Activated T-helper 1 cell treated with anti-CD3 and anti-CD28 coated beads, Interleukin-12 subunit alpha, Interleukin-12 subunit beta, Interleukin-2, Interleukin-4 antibody, amounts not matched to agents 30 ng/mL and 10 ng/mL and 1 ng/mL, durations not matched to agents 14 hours and 24 hours and 36 hours (primary cell): Measurements from ENCODE around the gene CFAP58. TPM values are rescaled to one million over a fixed set of nuclear protein-coding genes. Genes with fewer than 3 reads are reported as not detected.

ENCODE experiments used
- DNase-seq: peaks from one replicate; pipeline ENCODE4 v3.0.0; 2021; ENCODE audit warnings: low spot score
- H3K27ac Mint-ChIP-seq: one replicate; pipeline ENCODE4 v1.8.0; 2021; ENCODE audit warnings: mild to moderate bottlenecking, mixed read lengths
- H3K27me3 Mint-ChIP-seq: one replicate; pipeline ENCODE4 v1.8.0; 2022; ENCODE audit warnings: mild to moderate bottlenecking, moderate library complexity, mixed read lengths; ENCODE audit not compliant: insufficient read depth
- H3K36me3 Mint-ChIP-seq: one replicate; pipeline ENCODE4 v1.8.0; 2021; ENCODE audit warnings: low read depth, mixed read lengths
- H3K4me1 Mint-ChIP-seq: one replicate; pipeline ENCODE4 v1.8.0; 2021; ENCODE audit warnings: low read depth, mixed read lengths
- H3K4me3 Mint-ChIP-seq: one replicate; pipeline ENCODE4 v1.8.0; 2021; ENCODE audit warnings: mild to moderate bottlenecking, moderate library complexity, mixed read lengths
- H3K9me3 Mint-ChIP-seq: one replicate; pipeline ENCODE4 v1.8.0; 2021; ENCODE audit warnings: mixed read lengths
- intact Hi-C: fragments of 100-400 bp; cut with micrococcal nuclease; formaldehyde crosslinking; loops from one replicate; pipeline ENCODE4 v1.15.1; 2024
- total RNA-seq: library from RNA; stranded (reverse); gene quantifications from 2 replicates; pipeline ENCODE4 v1.2.3, GENCODE V29; 2022

CFAP58 gene
- total RNA-seq, 1 donor from 2014 or later: 0.08 TPM

- intact Hi-C loops: no loop called here
- Mint-ChIP-seq H3K27ac (no peak overlapping the region), H3K4me3 (no peak overlapping the region), H3K9me3 (no peaks in the 10 kb centered on the region), H3K27me3 (no peaks in the 10 kb centered on the region), H3K4me1 (no peaks in the 10 kb centered on the region), H3K36me3 (no peaks in the 10 kb centered on the region)
- DNase-seq: no peak
Observed at GRCh38 chr10:104417637-104418292, 64.1 kb downstream of the CFAP58 start.

GRCh38 chr10:104424719-104425118 lies 71.1 kb downstream of the CFAP58 start:
- no peaks in the 10 kb centered on the region for H3K36me3 Mint-ChIP-seq
- no peak for DNase-seq
- intact Hi-C loops: no loop called here
- H3K9me3 Mint-ChIP-seq: no peaks in the 10 kb centered on the region
- H3K4me3 Mint-ChIP-seq: no peak overlapping the region
- peaks cover 3% of the 10 kb centered on the region for H3K27me3 Mint-ChIP-seq
- no peak overlapping the region for H3K27ac Mint-ChIP-seq
- peaks cover 8% of the 10 kb centered on the region for H3K4me1 Mint-ChIP-seq

GRCh38 chr10:104427989-104428388 lies 74.4 kb downstream of the CFAP58 start:
- Mint-ChIP-seq H3K4me1 (peaks cover 8% of the 10 kb centered on the region), H3K36me3 (no peaks in the 10 kb centered on the region), H3K27ac (no peak overlapping the region), H3K27me3 (peaks cover 7% of the 10 kb centered on the region), H3K9me3 (no peaks in the 10 kb centered on the region), H3K4me3 (no peak overlapping the region)
- DNase-seq: no peak
- intact Hi-C loops: no loop called here

- no peak for DNase-seq
- H3K4me3 Mint-ChIP-seq: no peak overlapping the region
- no peak overlapping the region for H3K27ac Mint-ChIP-seq
- no peaks in the 10 kb centered on the region for H3K9me3 Mint-ChIP-seq
- intact Hi-C loops: no loop called here
- H3K36me3 Mint-ChIP-seq: no peaks in the 10 kb centered on the region
- H3K4me1 Mint-ChIP-seq: peaks cover 1% of the 10 kb centered on the region
- peaks cover 7% of the 10 kb centered on the region for H3K27me3 Mint-ChIP-seq
Observed at GRCh38 chr10:104429846-104430245, 76.2 kb downstream of the CFAP58 start.

GRCh38 chr10:104430360-104430759 lies 76.7 kb downstream of the CFAP58 start:
- Mint-ChIP-seq H3K9me3 (no peaks in the 10 kb centered on the region), H3K4me3 (no peak overlapping the region), H3K4me1 (no peaks in the 10 kb centered on the region), H3K27ac (no peak overlapping the region), H3K36me3 (no peaks in the 10 kb centered on the region), H3K27me3 (peaks cover 7% of the 10 kb centered on the region)
- DNase-seq: no peak
- intact Hi-C loops: no loop called here

GRCh38 chr10:104433669-104434068 lies 80.0 kb downstream of the CFAP58 start:
- no peak for DNase-seq
- H3K27me3 Mint-ChIP-seq: peaks cover 5% of the 10 kb centered on the region
- no peak overlapping the region for H3K27ac Mint-ChIP-seq
- intact Hi-C loops: no loop called here
- H3K4me1 Mint-ChIP-seq: no peaks in the 10 kb centered on the region
- H3K36me3 Mint-ChIP-seq: no peaks in the 10 kb centered on the region
- H3K4me3 Mint-ChIP-seq: no peak overlapping the region
- no peaks in the 10 kb centered on the region for H3K9me3 Mint-ChIP-seq

GRCh38 chr10:104434601-104435000 lies 81.0 kb downstream of the CFAP58 start:
- intact Hi-C loops: no loop called here
- H3K36me3 Mint-ChIP-seq: no peaks in the 10 kb centered on the region
- no peaks in the 10 kb centered on the region for H3K4me1 Mint-ChIP-seq
- peaks cover 5% of the 10 kb centered on the region for H3K27me3 Mint-ChIP-seq
- no peak overlapping the region for H3K4me3 Mint-ChIP-seq
- DNase-seq: no peak
- no peaks in the 10 kb centered on the region for H3K9me3 Mint-ChIP-seq
- H3K27ac Mint-ChIP-seq: no peak overlapping the region

GRCh38 chr10:104435822-104436221 lies 82.2 kb downstream of the CFAP58 start:
- H3K36me3 Mint-ChIP-seq: no peaks in the 10 kb centered on the region
- H3K4me3 Mint-ChIP-seq: no peak overlapping the region
- no peaks in the 10 kb centered on the region for H3K4me1 Mint-ChIP-seq
- no peak for DNase-seq
- intact Hi-C loops: no loop called here
- H3K27ac Mint-ChIP-seq: no peak overlapping the region
- H3K27me3 Mint-ChIP-seq: peaks cover 5% of the 10 kb centered on the region
- H3K9me3 Mint-ChIP-seq: no peaks in the 10 kb centered on the region

GRCh38 chr10:104437226-104437625 lies 83.6 kb downstream of the CFAP58 start:
- intact Hi-C loops: no loop called here
- Mint-ChIP-seq H3K4me1 (no peaks in the 10 kb centered on the region), H3K27ac (no peak overlapping the region), H3K36me3 (no peaks in the 10 kb centered on the region), H3K9me3 (no peaks in the 10 kb centered on the region), H3K27me3 (peaks cover 3% of the 10 kb centered on the region), H3K4me3 (no peak overlapping the region)
- no peak for DNase-seq

- Mint-ChIP-seq H3K4me1 (no peaks in the 10 kb centered on the region), H3K27me3 (peaks cover 3% of the 10 kb centered on the region), H3K27ac (no peak overlapping the region), H3K9me3 (no peaks in the 10 kb centered on the region), H3K4me3 (no peak overlapping the region), H3K36me3 (no peaks in the 10 kb centered on the region)
- intact Hi-C loops: no loop called here
- DNase-seq: no peak
Observed at GRCh38 chr10:104440221-104440620, 86.6 kb downstream of the CFAP58 start.

GRCh38 chr10:104441329-104442000 lies 87.8 kb downstream of the CFAP58 start:
- no peak for DNase-seq
- H3K36me3 Mint-ChIP-seq: no peaks in the 10 kb centered on the region
- H3K4me3 Mint-ChIP-seq: no peak overlapping the region
- intact Hi-C loops: no loop called here
- H3K27me3 Mint-ChIP-seq: peaks cover 1% of the 10 kb centered on the region
- no peaks in the 10 kb centered on the region for H3K9me3 Mint-ChIP-seq
- H3K4me1 Mint-ChIP-seq: no peaks in the 10 kb centered on the region
- H3K27ac Mint-ChIP-seq: no peak overlapping the region

- no peak overlapping the region for H3K27ac Mint-ChIP-seq
- no peaks in the 10 kb centered on the region for H3K4me1 Mint-ChIP-seq
- peaks cover 1% of the 10 kb centered on the region for H3K27me3 Mint-ChIP-seq
- H3K4me3 Mint-ChIP-seq: no peak overlapping the region
- no peaks in the 10 kb centered on the region for H3K36me3 Mint-ChIP-seq
- intact Hi-C loops: no loop called here
- no peaks in the 10 kb centered on the region for H3K9me3 Mint-ChIP-seq
- no peak for DNase-seq
Observed at GRCh38 chr10:104445359-104445758, 91.7 kb downstream of the CFAP58 start.

- no peaks in the 10 kb centered on the region for H3K36me3 Mint-ChIP-seq
- H3K4me3 Mint-ChIP-seq: no peak overlapping the region
- H3K27ac Mint-ChIP-seq: no peak overlapping the region
- no peaks in the 10 kb centered on the region for H3K27me3 Mint-ChIP-seq
- no peak for DNase-seq
- intact Hi-C loops: no loop called here
- H3K4me1 Mint-ChIP-seq: no peaks in the 10 kb centered on the region
- H3K9me3 Mint-ChIP-seq: no peaks in the 10 kb centered on the region
Observed at GRCh38 chr10:104446151-104446550, 92.5 kb downstream of the CFAP58 start.
